Right atrium auricular region (tissue), 2 donors: ENCODE measurements around the gene SLC25A21. TPM values are rescaled to one million over a fixed set of nuclear protein-coding genes. Genes with fewer than 3 reads are reported as not detected.

Experiments
- DNase-seq: peaks from one replicate; pipeline ENCODE4 v3.0.0-alpha.2; 2019; ENCODE audit warnings: low spot score
- H3K27ac ChIP-seq, 2 donors: fragments of 200-600 bp; sonication (generic); 1 replicate in 1 of 2; 2 replicates in 1 of 2; pipeline ENCODE4 v1.5.1; 2016 to 2019
- H3K27me3 ChIP-seq, 2 donors: fragments of 200-600 bp; sonication (generic); one replicate each; pipeline versions ENCODE4 v1.5.1 to v1.6.0; 2017 to 2019
- H3K36me3 ChIP-seq: fragments of 200-600 bp; sonication (generic); one replicate; pipeline ENCODE4 v1.5.1; 2016
- H3K4me1 ChIP-seq, 2 donors: fragments of 200-600 bp; sonication (generic); one replicate each; pipeline versions ENCODE4 v1.5.1 to v1.6.0; 2017 to 2019
- H3K4me3 ChIP-seq, 2 donors: fragments of 200-600 bp; sonication (generic); 1 replicate in 1 of 2; 2 replicates in 1 of 2; pipeline ENCODE4 v1.5.1; 2017 to 2019; ENCODE audit warnings: mild to moderate bottlenecking in 1 of 2, moderate library complexity in 1 of 2
- H3K9me3 ChIP-seq, 2 donors: fragments of 200-600 bp; sonication (generic); one replicate each; pipeline ENCODE4 v1.5.1; 2019
- total RNA-seq, 2 donors: library from RNA; depleted of rRNA; stranded (reverse); fragments of >200 nt; gene quantifications; one replicate each; pipeline ENCODE4 v1.1.0, GENCODE V29; 2016
- TF ChIP-seq, protein P1 (sequence below), 2 donors: fragments of 200-600 bp; sonication (generic); IDR thresholded peaks; one replicate each; pipeline ENCODE4 v1.5.1; 2019; ENCODE audit warnings: antibody characterized with exemption in 2 of 2

SLC25A21 gene
- total RNA-seq, 2 donors from 2014 or later = 0.55 to 0.93 TPM

DNA sequence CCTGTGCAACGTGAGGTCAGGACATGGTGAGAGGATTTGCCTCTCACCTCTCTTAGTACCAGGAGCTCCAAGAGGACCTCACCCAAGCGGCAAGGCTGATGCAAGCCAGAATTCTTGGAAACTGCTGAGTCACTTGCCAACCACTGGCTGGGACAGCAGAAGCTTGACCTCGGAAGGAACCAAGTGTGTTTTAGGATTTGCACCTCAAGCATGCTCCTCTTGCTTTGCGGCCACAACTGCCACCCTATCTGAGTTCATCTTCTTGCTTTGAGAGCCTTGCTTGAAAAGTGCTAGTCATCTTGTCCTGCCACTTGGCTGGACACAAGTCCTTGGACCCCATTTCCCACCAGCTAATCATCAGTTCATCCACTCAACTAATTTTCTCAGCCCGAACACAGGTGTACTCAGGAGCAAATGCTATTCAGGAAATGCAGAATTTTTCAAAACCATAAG lies 195.8 kb downstream of the SLC25A21 start:
- no peak for DNase-seq
- no peaks in the 10 kb centered on the region for H3K4me1 ChIP-seq
- no peak overlapping the region for H3K27ac ChIP-seq
- H3K9me3 ChIP-seq = no peaks in the 10 kb centered on the region
- no peak overlapping the region for H3K4me3 ChIP-seq
- TF ChIP-seq, protein P1, sequence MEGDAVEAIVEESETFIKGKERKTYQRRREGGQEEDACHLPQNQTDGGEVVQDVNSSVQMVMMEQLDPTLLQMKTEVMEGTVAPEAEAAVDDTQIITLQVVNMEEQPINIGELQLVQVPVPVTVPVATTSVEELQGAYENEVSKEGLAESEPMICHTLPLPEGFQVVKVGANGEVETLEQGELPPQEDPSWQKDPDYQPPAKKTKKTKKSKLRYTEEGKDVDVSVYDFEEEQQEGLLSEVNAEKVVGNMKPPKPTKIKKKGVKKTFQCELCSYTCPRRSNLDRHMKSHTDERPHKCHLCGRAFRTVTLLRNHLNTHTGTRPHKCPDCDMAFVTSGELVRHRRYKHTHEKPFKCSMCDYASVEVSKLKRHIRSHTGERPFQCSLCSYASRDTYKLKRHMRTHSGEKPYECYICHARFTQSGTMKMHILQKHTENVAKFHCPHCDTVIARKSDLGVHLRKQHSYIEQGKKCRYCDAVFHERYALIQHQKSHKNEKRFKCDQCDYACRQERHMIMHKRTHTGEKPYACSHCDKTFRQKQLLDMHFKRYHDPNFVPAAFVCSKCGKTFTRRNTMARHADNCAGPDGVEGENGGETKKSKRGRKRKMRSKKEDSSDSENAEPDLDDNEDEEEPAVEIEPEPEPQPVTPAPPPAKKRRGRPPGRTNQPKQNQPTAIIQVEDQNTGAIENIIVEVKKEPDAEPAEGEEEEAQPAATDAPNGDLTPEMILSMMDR (IDR thresholded peaks at IDR 0.05) = no peak
- H3K27me3 ChIP-seq = no peaks in the 10 kb centered on the region
- H3K36me3 ChIP-seq = no peaks in the 10 kb centered on the region

DNA sequence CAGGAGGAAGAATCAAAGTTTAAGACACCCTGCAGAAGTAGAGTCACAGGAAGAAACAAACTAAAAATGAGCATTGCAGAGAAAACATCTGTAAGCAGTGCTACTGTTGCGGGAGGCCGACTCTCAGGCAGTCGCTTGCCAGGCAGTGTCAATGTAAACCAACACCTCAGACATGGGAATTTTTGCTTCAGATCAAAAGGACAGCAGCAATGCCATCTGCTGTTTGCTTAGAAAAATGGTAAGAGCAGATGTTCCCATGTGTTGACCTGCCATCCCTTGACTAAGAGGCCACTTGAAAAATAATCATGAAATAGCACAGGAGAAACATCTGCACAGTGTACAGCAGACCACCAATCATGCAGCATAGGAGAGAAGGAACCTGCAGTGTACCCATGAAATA lies 196.6 kb downstream of the SLC25A21 start:
- Histone ChIP-seq H3K4me1 (no peaks in the 10 kb centered on the region), H3K36me3 (no peaks in the 10 kb centered on the region), H3K9me3 (no peaks in the 10 kb centered on the region), H3K27ac (no peak overlapping the region), H3K27me3 (no peaks in the 10 kb centered on the region), H3K4me3 (no peak overlapping the region)
- TF ChIP-seq, protein P1 (IDR thresholded peaks at IDR 0.05) = no peak
- DNase-seq = no peak

DNA sequence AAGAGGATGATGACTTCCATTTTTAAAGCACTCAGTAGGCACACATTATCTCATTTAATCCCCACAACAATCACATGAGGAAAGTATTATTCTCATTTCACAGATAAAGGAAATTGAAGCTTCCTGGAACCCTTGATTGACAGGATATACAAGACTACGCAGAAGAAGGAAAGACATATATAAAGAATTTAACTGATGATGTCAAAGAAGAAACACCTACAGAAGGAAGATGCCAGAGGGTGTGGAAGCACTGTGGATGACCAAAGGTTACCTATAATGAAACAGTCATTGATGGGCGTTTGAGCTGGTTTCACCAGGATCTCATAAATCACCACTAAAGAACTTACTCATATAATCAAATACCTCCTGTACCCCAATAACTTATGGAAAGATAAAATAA lies 197.4 kb downstream of the SLC25A21 start:
- no peaks in the 10 kb centered on the region for H3K4me1 ChIP-seq
- no peaks in the 10 kb centered on the region for H3K27me3 ChIP-seq
- H3K27ac ChIP-seq = no peak overlapping the region
- H3K4me3 ChIP-seq = no peak overlapping the region
- no peaks in the 10 kb centered on the region for H3K36me3 ChIP-seq
- no peaks in the 10 kb centered on the region for H3K9me3 ChIP-seq
- TF ChIP-seq, protein P1 (IDR thresholded peaks at IDR 0.05) = no peak
- no peak for DNase-seq

DNA sequence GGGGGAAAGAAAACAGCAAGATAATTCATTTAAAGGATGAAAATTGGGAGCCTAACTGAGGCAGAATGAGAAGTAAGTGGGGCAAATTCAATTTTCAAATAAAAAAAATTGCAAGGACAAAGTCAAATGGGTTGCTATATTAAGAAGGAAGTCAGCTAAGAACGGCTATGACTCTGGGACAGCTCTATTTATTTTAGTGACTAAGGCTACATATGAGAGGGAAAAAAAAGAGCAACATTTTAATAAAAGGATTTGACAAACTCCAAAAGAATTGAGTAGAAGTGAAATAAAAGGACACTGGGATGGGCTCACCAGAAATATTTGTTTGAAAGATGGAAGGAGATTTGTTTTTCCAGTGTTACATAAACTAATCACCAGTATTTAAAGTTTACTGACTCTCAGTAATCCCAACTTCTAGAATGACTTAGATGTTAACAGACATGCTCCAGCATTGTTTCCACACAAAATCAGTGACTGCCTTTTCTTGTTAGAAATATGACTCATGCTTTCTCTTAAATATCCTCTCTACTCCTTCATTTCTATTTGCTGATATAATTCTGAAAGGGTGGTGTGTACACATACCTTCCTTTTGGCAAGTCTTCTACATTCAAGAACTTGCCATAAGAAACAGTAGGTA lies 198.5 kb downstream of the SLC25A21 start:
- no peaks in the 10 kb centered on the region for H3K9me3 ChIP-seq
- H3K27ac ChIP-seq = no peak overlapping the region
- no peak for DNase-seq
- no peaks in the 10 kb centered on the region for H3K36me3 ChIP-seq
- no peak overlapping the region for H3K4me3 ChIP-seq
- TF ChIP-seq, protein P1 (IDR thresholded peaks at IDR 0.05) = no peak
- no peaks in the 10 kb centered on the region for H3K27me3 ChIP-seq
- H3K4me1 ChIP-seq = no peaks in the 10 kb centered on the region

DNA sequence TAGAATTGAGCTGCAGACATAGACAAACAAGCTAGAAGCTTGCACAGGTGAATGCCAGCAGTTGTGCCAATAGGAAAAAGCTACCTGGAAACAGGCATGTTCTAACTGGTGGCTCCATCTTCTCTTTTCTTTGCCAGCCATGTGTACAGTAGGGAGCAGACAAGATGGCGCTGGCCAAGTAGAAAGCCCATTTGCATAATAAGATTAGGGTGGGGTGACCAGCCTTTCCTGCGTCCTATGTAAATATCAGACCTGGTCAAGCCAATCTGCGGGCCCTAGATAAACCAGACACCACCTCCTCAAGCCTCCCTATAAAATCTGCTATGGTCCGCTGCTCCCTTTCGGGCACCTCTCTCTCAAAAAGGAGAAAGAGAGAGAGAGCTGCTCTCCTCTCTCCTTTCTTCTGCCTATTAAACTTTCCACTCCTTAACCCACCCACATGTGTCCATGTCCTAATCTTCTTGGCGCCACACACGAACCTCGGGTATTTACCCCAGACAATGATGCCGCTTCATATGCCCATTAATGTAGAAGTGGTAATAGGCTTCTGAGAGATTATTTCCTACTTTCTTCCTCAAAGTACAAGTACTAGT lies 201.0 kb downstream of the SLC25A21 start:
- Histone ChIP-seq H3K4me1 (no peaks in the 10 kb centered on the region), H3K27me3 (no peaks in the 10 kb centered on the region), H3K9me3 (no peaks in the 10 kb centered on the region), H3K27ac (no peak overlapping the region), H3K4me3 (no peak overlapping the region), H3K36me3 (no peaks in the 10 kb centered on the region)
- TF ChIP-seq, protein P1 (IDR thresholded peaks at IDR 0.05) = no peak
- no peak for DNase-seq
